Ovary (tissue), 9 donors: Measurements from ENCODE around the gene CYB561. TPM values are rescaled to one million over a fixed set of nuclear protein-coding genes. Genes with fewer than 3 reads are reported as not detected.
A peak's percentile ranks its signal among the peaks of the same experiment; 100 is the strongest.

Experiments
- DNase-seq, 5 donors: peaks; one replicate each; pipeline ENCODE4 v3.0.0-alpha.2; 2019 to 2020
- H3K27ac ChIP-seq, 2 donors: fragments of 200-600 bp; one replicate each; pipeline versions ENCODE4 v1.5.1 to v1.8.0; 2019 to 2022
- H3K27me3 ChIP-seq: fragments of 200-600 bp; one replicate; pipeline ENCODE4 v1.8.0; 2022
- H3K36me3 ChIP-seq: fragments of 200-600 bp; sonication (generic); one replicate; pipeline ENCODE4 v1.5.1; 2019
- H3K4me1 ChIP-seq: one replicate; pipeline ENCODE4 v1.8.1; 2013; ENCODE audit warnings: mild to moderate bottlenecking, moderate library complexity; ENCODE audit not compliant: insufficient read depth
- H3K4me3 ChIP-seq: fragments of 200-600 bp; sonication (generic); one replicate; pipeline ENCODE4 v1.5.1; 2017
- H3K9me3 ChIP-seq, 2 donors: fragments of 200-600 bp in 1 of 2; sonication (generic) in 1 of 2; one replicate each; pipeline versions ENCODE4 v1.5.1 to v1.8.1; 2013 to 2019; ENCODE audit warnings: mild to moderate bottlenecking in 1 of 2, moderate library complexity in 1 of 2
- EP300 ChIP-seq: sonication (generic); formaldehyde crosslinking; IDR thresholded peaks from one replicate; pipeline ENCODE4 v1.6.1; 2017; ENCODE audit warnings: antibody characterized with exemption
- POLR2A ChIP-seq: fragments of 450-650 bp; IDR thresholded peaks from one replicate; pipeline ENCODE4 v1.6.1; 2017; ENCODE audit warnings: antibody characterized with exemption, mild to moderate bottlenecking, moderate library complexity
- WGBS, 3 donors: extraction: QIAGEN DNeasy Blood & Tissue Kit in 1 of 3; methylation state at CpG; one replicate each; pipeline versions ENCODE4 v1.1.5 to v1.1.7; 2013 to 2017; 5-methylcytosine and 5-hydroxymethylcytosine counted together
- intact Hi-C, 4 donors: fragments of 100-400 bp; cut with DNase I; formaldehyde crosslinking; loops; one replicate each; pipeline versions ENCODE4 v1.11.0 to v1.15.1; 2022 to 2023
- polyA plus RNA-seq, 2 donors: library from polyadenylated mRNA; stranded (reverse); fragments of 200-250 nt in 1 of 2; fragments of 350-450 nt in 1 of 2; fragmentation: Illumina TruSeq in 1 of 2; extraction: RNeasy Lipid Tissue Mini Kit (QIAGEN cat#74804) in 1 of 2; gene quantifications; one replicate each; pipeline ENCODE4 v1.2.3, GENCODE V29; 2013 to 2014
- total RNA-seq, 7 donors: library from RNA; depleted of rRNA in 2 of 7; stranded (reverse); fragments of >200 nt in 2 of 7; fragmentation: NEBNext Ultra II Directional in 3 of 7; extraction: Animal tissue kit (Norgen Biotek cat#: 25700) in 3 of 7; gene quantifications; one replicate each; pipeline versions ENCODE4 v1.1.0 to v1.2.4, GENCODE V29; 2016 to 2023
- TF ChIP-seq, protein P1 (sequence below), 3 donors: fragments of 450-650 bp in 2 of 3; fragments of 200-600 bp in 1 of 3; IDR thresholded peaks; one replicate each; pipeline versions ENCODE4 v1.5.1 to v1.8.0; 2016 to 2022; ENCODE audit warnings: antibody characterized with exemption in 3 of 3, mild to moderate bottlenecking in 1 of 3
- donor health status: DM: no; HTN: no; CAD: no; lungs with moderate emphysema.
- donor health status: DM: no; HTN: no; CAD: no.
- donor health status: Bipolar disorder and iron deficiency.
- donor health status: DM: yes; HTN: yes; CAD: no.
- donor health status: DM: no; HTN: no; CAD: no.
- donor health status: DM: yes; HTN: yes; CAD: no.

Gene CYB561
- total and polyA plus RNA-seq, 9 donors = 8.6 to 43.8 (median 15.3) TPM

DNA sequence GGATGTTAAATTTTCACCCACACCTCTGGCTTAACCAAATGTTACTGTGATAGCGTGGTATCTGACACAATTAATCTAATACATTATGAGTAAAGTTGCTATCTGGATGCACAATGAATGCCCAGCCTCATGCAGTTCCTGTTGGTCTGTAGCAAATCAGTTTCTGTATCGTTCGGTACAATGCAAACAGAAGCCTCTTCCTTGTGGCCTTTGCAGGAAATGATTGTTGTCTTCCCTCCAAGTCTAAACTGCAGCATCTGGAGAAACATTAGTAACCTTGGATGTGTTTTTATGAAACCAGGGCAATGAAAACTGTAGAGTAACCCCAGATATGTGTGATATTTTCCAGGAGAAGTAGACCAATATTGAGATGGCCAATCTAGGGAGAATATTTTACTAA, 46.8 kb downstream of the CYB561 start:
- DNase-seq = no peak
- peaks cover 19% of the 10 kb centered on the region for H3K4me1 ChIP-seq
- TF ChIP-seq POLR2A (no peak), EP300 (no peak)
- TF ChIP-seq, protein P1, sequence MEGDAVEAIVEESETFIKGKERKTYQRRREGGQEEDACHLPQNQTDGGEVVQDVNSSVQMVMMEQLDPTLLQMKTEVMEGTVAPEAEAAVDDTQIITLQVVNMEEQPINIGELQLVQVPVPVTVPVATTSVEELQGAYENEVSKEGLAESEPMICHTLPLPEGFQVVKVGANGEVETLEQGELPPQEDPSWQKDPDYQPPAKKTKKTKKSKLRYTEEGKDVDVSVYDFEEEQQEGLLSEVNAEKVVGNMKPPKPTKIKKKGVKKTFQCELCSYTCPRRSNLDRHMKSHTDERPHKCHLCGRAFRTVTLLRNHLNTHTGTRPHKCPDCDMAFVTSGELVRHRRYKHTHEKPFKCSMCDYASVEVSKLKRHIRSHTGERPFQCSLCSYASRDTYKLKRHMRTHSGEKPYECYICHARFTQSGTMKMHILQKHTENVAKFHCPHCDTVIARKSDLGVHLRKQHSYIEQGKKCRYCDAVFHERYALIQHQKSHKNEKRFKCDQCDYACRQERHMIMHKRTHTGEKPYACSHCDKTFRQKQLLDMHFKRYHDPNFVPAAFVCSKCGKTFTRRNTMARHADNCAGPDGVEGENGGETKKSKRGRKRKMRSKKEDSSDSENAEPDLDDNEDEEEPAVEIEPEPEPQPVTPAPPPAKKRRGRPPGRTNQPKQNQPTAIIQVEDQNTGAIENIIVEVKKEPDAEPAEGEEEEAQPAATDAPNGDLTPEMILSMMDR (IDR thresholded peaks at IDR 0.05) = no peak
- H3K27me3 ChIP-seq = no peaks in the 10 kb centered on the region
- no peaks in the 10 kb centered on the region for H3K9me3 ChIP-seq
- 5 to 14% (median 11%) methylated on average over 3 of the region's 3 CpGs for WGBS, 3 donors
- H3K4me3 ChIP-seq = no peak overlapping the region
- intact Hi-C loops = no loop called here
- H3K27ac ChIP-seq = peak overlapping the region in 1 of 2 donors; percentile 54
- no peaks in the 10 kb centered on the region for H3K36me3 ChIP-seq

DNA sequence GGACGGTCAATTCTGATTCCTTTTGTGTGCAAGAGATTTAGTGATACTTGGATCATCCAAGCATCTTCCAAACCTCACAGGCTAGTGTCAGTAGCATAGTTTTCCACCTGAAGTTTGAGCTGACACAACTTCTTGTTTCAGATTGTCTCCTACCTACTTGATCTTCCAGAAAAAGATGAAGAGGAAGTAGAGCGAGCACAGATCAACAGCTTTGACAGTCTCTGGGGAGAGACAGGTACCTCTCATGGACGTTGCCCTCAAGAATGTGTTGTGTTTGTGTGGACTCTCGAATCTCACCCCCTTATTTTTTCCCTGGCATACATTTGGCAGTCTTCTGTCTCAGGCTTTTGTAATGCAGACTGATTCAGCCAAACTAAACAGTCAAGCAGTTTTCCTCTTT, 47.4 kb downstream of the CYB561 start:
- H3K4me1 ChIP-seq = peaks cover 19% of the 10 kb centered on the region
- 49 to 64% (median 53%) methylated on average over 4 of the region's 4 CpGs for WGBS, 3 donors
- intact Hi-C loops = no loop called here
- H3K27me3 ChIP-seq = no peaks in the 10 kb centered on the region
- no peaks in the 10 kb centered on the region for H3K36me3 ChIP-seq
- H3K9me3 ChIP-seq = no peaks in the 10 kb centered on the region
- peak overlapping the region in 1 of 2 donors; percentile 54 for H3K27ac ChIP-seq
- no peak for TF ChIP-seq POLR2A
- TF ChIP-seq, protein P1 (IDR thresholded peaks at IDR 0.05) = no peak
- TF ChIP-seq EP300 = no peak
- DNase-seq = no peak
- no peak overlapping the region for H3K4me3 ChIP-seq

DNA sequence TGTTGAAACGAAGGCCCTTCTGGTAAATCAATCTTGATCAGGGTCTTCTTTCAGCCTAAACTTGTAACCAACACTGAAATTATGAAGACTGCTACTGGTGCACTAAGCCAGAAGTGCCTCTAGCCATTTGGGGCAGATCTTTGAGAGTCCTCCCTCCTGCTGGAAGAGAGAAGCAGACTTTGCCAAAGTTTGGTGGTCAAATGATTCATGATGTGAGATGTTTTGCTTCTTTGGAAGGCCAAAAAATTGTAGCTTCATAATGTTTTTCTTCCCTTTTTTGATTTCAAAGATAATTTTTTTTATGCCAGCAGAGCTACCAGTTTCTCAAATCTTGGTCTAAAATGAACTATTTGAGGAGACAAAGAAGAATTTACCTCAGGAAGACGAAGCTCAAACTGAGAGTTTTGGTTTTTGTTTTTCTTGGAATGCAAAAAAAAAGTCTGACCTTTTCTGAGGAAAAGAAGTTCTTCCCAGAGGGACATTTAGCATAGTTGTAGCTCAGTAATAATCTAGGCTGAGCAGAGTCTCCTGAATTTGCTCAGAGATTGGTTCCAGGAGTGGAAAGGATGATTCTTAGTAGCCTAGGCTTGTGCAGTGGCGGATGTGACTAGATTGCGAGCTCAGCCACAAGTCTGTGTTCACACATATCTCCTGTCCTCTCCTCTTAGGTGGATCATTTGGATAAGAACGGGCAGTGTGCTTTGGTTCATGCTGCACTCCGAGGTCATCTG, 50.9 kb downstream of the CYB561 start:
- 57 to 74% (median 70%) methylated on average over 6 of the region's 6 CpGs for WGBS, 3 donors
- TF ChIP-seq, protein P1 (IDR thresholded peaks at IDR 0.05) = no peak
- TF ChIP-seq POLR2A = no peak
- no peak for TF ChIP-seq EP300
- no peaks in the 10 kb centered on the region for H3K9me3 ChIP-seq
- no peaks in the 10 kb centered on the region for H3K27me3 ChIP-seq
- no peak overlapping the region for H3K4me3 ChIP-seq
- intact Hi-C loops = no loop called here
- H3K36me3 ChIP-seq = no peaks in the 10 kb centered on the region
- H3K27ac ChIP-seq = peak overlapping the region in 1 of 2 donors; percentile 20
- DNase-seq = no peak
- H3K4me1 ChIP-seq = peaks cover 12% of the 10 kb centered on the region

DNA sequence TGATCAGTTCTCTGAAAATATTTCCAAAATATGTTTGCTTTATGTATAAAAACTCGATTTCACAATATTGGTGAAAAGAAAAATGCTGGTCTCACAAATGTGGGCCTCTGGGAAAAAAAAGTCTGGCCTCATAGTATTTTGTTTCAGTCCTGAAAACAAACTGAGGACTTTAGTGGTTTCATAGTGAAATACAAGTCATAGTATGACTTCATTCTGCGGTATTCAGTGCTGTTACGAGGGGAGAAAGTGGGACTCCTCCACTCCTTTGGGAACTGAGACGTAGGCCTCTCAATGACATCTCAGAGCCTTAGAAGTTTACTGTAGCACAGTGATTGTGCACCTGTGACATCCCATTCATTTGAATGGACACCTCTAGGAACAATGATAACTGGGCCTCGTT, 56.0 kb downstream of the CYB561 start:
- Histone ChIP-seq H3K4me3 (no peak overlapping the region), H3K27me3 (no peaks in the 10 kb centered on the region), H3K36me3 (no peaks in the 10 kb centered on the region), H3K4me1 (peaks cover 2% of the 10 kb centered on the region), H3K9me3 (no peaks in the 10 kb centered on the region), H3K27ac (no peak overlapping the region)
- TF ChIP-seq, protein P1 (IDR thresholded peaks at IDR 0.05) = no peak
- TF ChIP-seq POLR2A (no peak), EP300 (no peak)
- WGBS, 3 donors = 95 to 96% (median 96%) methylated on average over 5 of the region's 5 CpGs
- no peak for DNase-seq
- intact Hi-C loops = no loop called here
